Progenitor cell of endocrine pancreas (in vitro differentiated cells): ENCODE results near the gene POLR2F. TPM values are rescaled to one million over a fixed set of nuclear protein-coding genes. Genes with fewer than 3 reads are reported as not detected.

ENCODE experiments used
- DNase-seq: peaks from one replicate; pipeline ENCODE4 v3.0.0; 2021; ENCODE audit warnings: low spot score; ENCODE audit not compliant: unreplicated experiment
- H3K27ac Mint-ChIP-seq: 2 replicates; pipeline ENCODE4 v1.8.0; 2021; ENCODE audit warnings: mild to moderate bottlenecking, moderate library complexity, mixed read lengths
- H3K27me3 Mint-ChIP-seq: 2 replicates; pipeline ENCODE4 v1.8.0; 2021; ENCODE audit warnings: mixed read lengths
- H3K36me3 Mint-ChIP-seq: 2 replicates; pipeline ENCODE4 v1.8.0; 2022; ENCODE audit warnings: mixed read lengths; ENCODE audit not compliant: insufficient read depth
- H3K4me1 Mint-ChIP-seq: 2 replicates; pipeline ENCODE4 v1.8.0; 2021; ENCODE audit warnings: low read depth, mixed read lengths
- H3K4me3 Mint-ChIP-seq: 2 replicates; pipeline ENCODE4 v1.8.0; 2021; ENCODE audit warnings: low read depth, mild to moderate bottlenecking, moderate library complexity, mixed read lengths
- H3K9me3 Mint-ChIP-seq: 2 replicates; pipeline ENCODE4 v1.8.0; 2021; ENCODE audit warnings: low read depth, mixed read lengths
- CTCF ChIP-seq: fragments of 200-600 bp; sonication (generic); IDR thresholded peaks from one replicate; pipeline ENCODE4 v1.5.0; 2021; ENCODE audit warnings: antibody characterized with exemption, mild to moderate bottlenecking; ENCODE audit not compliant: unreplicated experiment
- total RNA-seq: library from RNA; stranded (reverse); gene quantifications from 2 replicates; pipeline ENCODE4 v1.2.1, GENCODE V29; 2021

Gene POLR2F
- total RNA-seq, 1 donor from 2014 or later = 83.1 TPM

- H3K36me3 Mint-ChIP-seq = peaks cover 18% of the 10 kb centered on the region
- no peaks in the 10 kb centered on the region for H3K9me3 Mint-ChIP-seq
- H3K27ac Mint-ChIP-seq = no peak overlapping the region
- peaks cover 5% of the 10 kb centered on the region for H3K4me1 Mint-ChIP-seq
- H3K4me3 Mint-ChIP-seq = no peak overlapping the region
- H3K27me3 Mint-ChIP-seq = no peaks in the 10 kb centered on the region
- no peak for DNase-seq
- TF ChIP-seq CTCF = no peak
Measured at GRCh38 chr22:37968452-37969251, 15.2 kb downstream of the POLR2F start.

- Mint-ChIP-seq H3K27ac (no peak overlapping the region), H3K9me3 (no peaks in the 10 kb centered on the region), H3K4me3 (no peak overlapping the region), H3K4me1 (peaks cover 5% of the 10 kb centered on the region), H3K36me3 (peaks cover 20% of the 10 kb centered on the region), H3K27me3 (no peaks in the 10 kb centered on the region)
- no peak for DNase-seq
- TF ChIP-seq CTCF = no peak
Measured at GRCh38 chr22:37970864-37971263, 17.4 kb downstream of the POLR2F start.

- no peaks in the 10 kb centered on the region for H3K9me3 Mint-ChIP-seq
- peaks cover 5% of the 10 kb centered on the region for H3K4me1 Mint-ChIP-seq
- peaks cover 19% of the 10 kb centered on the region for H3K36me3 Mint-ChIP-seq
- TF ChIP-seq CTCF = no peak
- DNase-seq = no peak
- no peak overlapping the region for H3K27ac Mint-ChIP-seq
- H3K27me3 Mint-ChIP-seq = no peaks in the 10 kb centered on the region
- H3K4me3 Mint-ChIP-seq = no peak overlapping the region
Measured at GRCh38 chr22:37971475-37972434, 18.3 kb downstream of the POLR2F start.

- Mint-ChIP-seq H3K4me3 (no peak overlapping the region), H3K27me3 (no peaks in the 10 kb centered on the region), H3K36me3 (peaks cover 18% of the 10 kb centered on the region), H3K9me3 (no peaks in the 10 kb centered on the region), H3K27ac (no peak overlapping the region), H3K4me1 (peaks cover 5% of the 10 kb centered on the region)
- no peak for TF ChIP-seq CTCF
- no peak for DNase-seq
Measured at GRCh38 chr22:37972527-37972926, 19.0 kb downstream of the POLR2F start.

GRCh38 chr22:37973271-37974170, 20.0 kb downstream of the POLR2F start:
- no peak for DNase-seq
- Mint-ChIP-seq H3K36me3 (peaks cover 12% of the 10 kb centered on the region), H3K4me1 (no peaks in the 10 kb centered on the region), H3K27me3 (no peaks in the 10 kb centered on the region), H3K4me3 (no peak overlapping the region), H3K27ac (no peak overlapping the region), H3K9me3 (no peaks in the 10 kb centered on the region)
- no peak for TF ChIP-seq CTCF
